ENCODE data around the gene HOXC6. TPM values are rescaled to one million over a fixed set of nuclear protein-coding genes. Genes with fewer than 3 reads are reported as not detected.

Gene HOXC6
- total and polyA plus RNA-seq, 2 of the 8 experiments (the other 6 are each of a cell fraction or from before 2014, with no cell fraction given): not detected

DNA sequence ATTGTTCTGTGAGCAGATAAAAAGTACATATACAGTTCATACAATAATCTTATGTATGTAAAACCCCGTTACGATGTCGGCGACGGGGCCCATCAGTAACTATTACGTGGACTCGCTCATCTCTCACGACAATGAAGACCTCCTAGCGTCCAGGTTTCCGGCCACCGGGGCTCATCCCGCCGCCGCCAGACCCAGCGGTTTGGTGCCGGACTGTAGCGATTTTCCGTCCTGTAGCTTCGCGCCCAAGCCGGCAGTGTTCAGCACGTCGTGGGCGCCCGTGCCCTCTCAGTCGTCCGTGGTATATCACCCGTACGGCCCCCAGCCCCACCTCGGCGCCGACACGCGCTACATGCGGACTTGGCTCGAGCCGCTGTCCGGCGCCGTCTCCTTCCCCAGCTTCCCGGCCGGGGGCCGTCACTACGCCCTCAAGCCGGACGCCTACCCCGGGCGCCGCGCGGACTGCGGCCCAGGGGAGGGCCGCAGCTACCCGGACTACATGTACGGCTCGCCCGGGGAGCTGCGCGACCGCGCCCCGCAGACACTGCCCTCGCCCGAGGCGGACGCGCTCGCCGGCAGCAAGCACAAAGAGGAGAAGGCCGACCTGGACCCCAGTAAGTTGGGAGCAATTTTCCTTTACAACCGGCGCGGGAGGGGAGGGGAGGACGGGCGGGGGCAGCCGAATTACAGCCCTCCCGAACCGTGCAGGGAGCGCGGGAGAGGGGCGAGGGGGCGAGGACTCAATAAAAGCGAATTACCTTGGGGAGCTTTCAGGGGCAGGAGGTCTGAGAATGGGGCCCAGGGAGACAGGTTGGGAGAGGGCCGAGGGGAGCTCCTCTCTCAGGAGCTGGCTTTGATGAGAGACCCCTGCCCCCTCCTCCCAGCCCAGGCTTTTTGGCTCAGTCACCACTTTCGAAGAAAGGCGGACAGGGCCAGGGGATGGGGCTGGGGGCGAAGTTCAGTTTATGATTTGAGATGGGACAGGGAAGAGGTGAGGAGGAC lies 27.8 kb upstream of the HOXC6 start, which contains the start of gene HOXC9:
Gene HOXC9, plus strand, starts transcription at position 46 of the 999 bp plus-strand sequence. Its CDS starts 28 bp downstream, at position 74.
- H3K14ac ChIP-seq (ENCODE audit: insufficient read length): no peak within 1 kb of the TSS
- 0 out of 2 replicates have a peak within 1 kb of the TSS, but pooled peaks have one; percentile 50 for H2BK12ac ChIP-seq (ENCODE audit: low read depth, low read length)
- H3K36me3 ChIP-seq (ENCODE audit: control insufficient read depth in 2 of 4, insufficient read depth in 4 of 4, low read length in 3 of 4): peaks cover 0 to 11% (median 0%) of the 10 kb centered on the region in 4 experiments; a peak in 1 of 8 replicates
- no peaks in the 10 kb centered on the region for H3K79me1 ChIP-seq (ENCODE audit: low read depth, low read length)
- H4K91ac ChIP-seq (replicated peaks; ENCODE audit: insufficient read length, low read length): no peak within 1 kb of the TSS
- H3K27me3 ChIP-seq (replicated peaks in 1 of 4; ENCODE audit: control insufficient read depth in 3 of 4, extremely low read depth in 1 of 4, insufficient read depth in 3 of 4, low read length in 3 of 4): peaks cover 98 to 100% (median 100%) of the 10 kb centered on the region in 4 experiments
- peak within 1 kb of the TSS; percentile 43 to 64 for H3K4me2 ChIP-seq (ENCODE audit: insufficient read depth in 1 of 2, low read depth in 2 of 2, low read length in 2 of 2)
- H3K9me3 ChIP-seq (ENCODE audit: insufficient read depth in 2 of 2, low read depth in 1 of 2, low read length in 1 of 2): no peaks in the 10 kb centered on the region
- POLR2A ChIA-PET (ENCODE audit: partially characterized antibody): interaction anchor here (0.8 to 1.4 kb wide), 3 partner anchors 8 to 21 kb away, joined by 3 to 6 read pairs (median 4); partner anchors contain the start of gene HOXC8
- H2BK5ac ChIP-seq (ENCODE audit: low read depth, low read length): no peak within 1 kb of the TSS
- H2BK15ac ChIP-seq (ENCODE audit: low read length): 0 out of 2 replicates have a peak within 1 kb of the TSS, but pooled peaks have one; percentile 61
- no peak within 1 kb of the TSS for H3K9ac ChIP-seq (replicated peaks in 1 of 4; ENCODE audit: extremely low read depth in 1 of 4, low read depth in 3 of 4, low read length in 3 of 4)
- no peak within 1 kb of the TSS for H3K18ac ChIP-seq (ENCODE audit: extremely low read depth, low read length)
- no peak within 1 kb of the TSS for H3K23ac ChIP-seq (ENCODE audit: insufficient read length)
- 8% methylated on average over 42 of the region's 87 CpGs; no CpG with 5 or more reads in 1 of the 2 experiments for WGBS, 2 experiments (ENCODE audit: extremely low coverage in 1 of 2, insufficient coverage in 1 of 2, insufficient read length in 1 of 2, insufficient replicate concordance in 2 of 2, low coverage in 1 of 2, low lambda C conversion rate in 2 of 2, missing lambda C conversion rate in 1 of 2)
- peak within 1 kb of the TSS in 3 of 4 experiments; percentile 18 to 42 (median 26); a peak in 6 of 8 replicates for H3K4me3 ChIP-seq (ENCODE audit: extremely low read depth in 1 of 4, insufficient read depth in 2 of 4, low read depth in 3 of 4, low read length in 4 of 4)
- H4K5ac ChIP-seq (ENCODE audit: insufficient read length, low read depth, low read length): no peak within 1 kb of the TSS
- no peak within 1 kb of the TSS for H2BK120ac ChIP-seq (replicated peaks; ENCODE audit: low read depth, low read length)
- CTCF ChIA-PET (ENCODE audit: partially characterized antibody): interaction anchor here (0.6 to 11.3 kb wide), 16 partner anchors 9 to 570 kb away, joined by 3 to 154 read pairs (median 4); partner anchors contain the start of genes HOXC10 and HOXC5
- no peaks in the 10 kb centered on the region for H3K79me2 ChIP-seq (ENCODE audit: control insufficient read depth in 1 of 2, insufficient read depth in 2 of 2, low read length in 2 of 2)
- H3K56ac ChIP-seq (replicated peaks; ENCODE audit: insufficient read length, low read depth, low read length): no peak within 1 kb of the TSS
- no peak within 1 kb of the TSS for H2AK5ac ChIP-seq (ENCODE audit: low read depth, low read length)
- H3K4me1 ChIP-seq (replicated peaks in 1 of 4; ENCODE audit: control insufficient read depth in 3 of 4, insufficient read depth in 4 of 4, low read length in 3 of 4): peaks cover 0 to 8% (median 4%) of the 10 kb centered on the region in 4 experiments; a peak in 4 of 7 replicates
- FAIRE-seq (no peak), DNase-seq (ENCODE audit: low read depth in 1 of 2, low spot score in 2 of 2) (no peak)
- no peak within 1 kb of the TSS for H4K8ac ChIP-seq (ENCODE audit: extremely low read depth, insufficient read depth, low read length)
- no peak within 1 kb of the TSS for H2BK20ac ChIP-seq (ENCODE audit: low read length)
- no peak within 1 kb of the TSS for H3K4ac ChIP-seq (replicated peaks; ENCODE audit: insufficient read length, low read depth, low read length)
- peaks cover 4% of the 10 kb centered on the region; the same call in 1 of the 2 replicates for H3K23me2 ChIP-seq (ENCODE audit: low read depth, low read length)
- H2AFZ ChIP-seq (ENCODE audit: low read length): no peak within 1 kb of the TSS
- peaks cover 16 to 23% of the 10 kb centered on the region in 2 experiments for H4K20me1 ChIP-seq (replicated peaks in 1 of 2; ENCODE audit: control insufficient read depth in 1 of 2, insufficient read depth in 2 of 2, low read length in 2 of 2)
- H3K27ac ChIP-seq (ENCODE audit: low read depth, low read length): no peak within 1 kb of the TSS
- TF ChIP-seq EZH2 (IDR thresholded peaks at IDR 0.05; ENCODE audit: low read depth, low read length, severe bottlenecking) (peak; percentile 100), RNF2 (IDR thresholded peaks at IDR 0.05; ENCODE audit: borderline replicate concordance, low read depth, low read length, missing control alignments, poor library complexity, severe bottlenecking) (peak; percentile 94), MAFK (IDR thresholded peaks at IDR 0.05; ENCODE audit: low read depth, low read length) (no peak), CREB1 (IDR thresholded peaks at IDR 0.05) (no peak), POLR2A (IDR thresholded peaks at IDR 0.05; ENCODE audit: control extremely low read depth in 1 of 2, low read depth in 2 of 2, low read length in 2 of 2) (no peak), BRCA1 (IDR thresholded peaks at IDR 0.05; ENCODE audit: low read depth, low read length) (no peak), RAD21 (IDR thresholded peaks at IDR 0.05 in 1 of 2, conservative IDR thresholded peaks at IDR 0.05 in 1 of 2; ENCODE audit: low read depth in 2 of 2, low read length in 2 of 2) (no peak), CTBP2 (IDR thresholded peaks at IDR 0.05; ENCODE audit: borderline replicate concordance, insufficient read depth, insufficient read length, low read length) (peak; percentile 70), CBX8 (IDR thresholded peaks at IDR 0.05; ENCODE audit: borderline replicate concordance, low read depth, low read length) (0 out of 2 replicates have a peak, but pooled peaks have one; percentile 56), YY1 (IDR thresholded peaks at IDR 0.05; ENCODE audit: low read depth, low read length) (no peak)

Measured in H1 (cell line).